Measurements from ENCODE around the gene CPT1A.

DNA sequence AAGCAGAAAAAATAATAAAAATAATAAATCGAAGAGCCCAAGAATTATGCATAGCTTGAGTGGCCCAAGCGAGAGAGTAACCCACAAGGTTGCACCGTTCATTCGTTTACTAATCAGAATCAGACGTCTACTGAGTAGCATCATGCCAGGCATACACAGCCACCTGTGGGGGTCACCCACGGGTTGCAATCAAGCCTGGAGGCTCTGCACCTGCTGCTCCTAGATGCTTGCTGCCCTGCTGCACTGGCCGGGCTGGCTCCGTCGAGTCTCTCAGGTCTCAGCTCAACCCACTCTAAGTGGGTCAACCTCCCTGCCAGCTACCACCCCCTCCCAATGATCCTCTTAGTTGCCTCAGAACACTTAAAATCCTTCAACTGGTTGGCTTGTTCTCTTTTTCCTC, 88.4 kb downstream of the CPT1A start:
- no peak for TF ChIP-seq CTCF (IDR thresholded peaks at IDR 0.05)
- no peak for TF ChIP-seq REST (IDR thresholded peaks at IDR 0.05; ENCODE audit: insufficient read depth in 1 of 2, low read depth in 2 of 2, low read length in 1 of 2)
- TF ChIP-seq POLR2AphosphoS5 (IDR thresholded peaks at IDR 0.05; ENCODE audit: low read depth, low read length): no peak
- no peak for TF ChIP-seq SIN3A (IDR thresholded peaks at IDR 0.05; ENCODE audit: borderline replicate concordance, insufficient read depth, low read depth, low read length)
- TF ChIP-seq TCF7L2 (IDR thresholded peaks at IDR 0.05; ENCODE audit: low read depth, low read length): no peak
